Right lobe of liver (tissue), 4 donors: ENCODE data around the gene RAET1E.

Experiments
- POLR2A ChIP-seq: fragments of 450-650 bp; IDR thresholded peaks from one replicate; pipeline ENCODE4 v1.6.1; 2017; ENCODE audit warnings: antibody characterized with exemption, mild to moderate bottlenecking
- TF ChIP-seq, protein P1 (sequence below), 4 donors: fragments of 200-600 bp in 3 of 4; fragments of 450-650 bp in 1 of 4; IDR thresholded peaks; one replicate each; pipeline versions ENCODE4 v1.5.1 to v1.8.0; 2016 to 2022; ENCODE audit warnings: antibody characterized with exemption in 4 of 4, mild to moderate bottlenecking in 2 of 4
- donor health status: DM: no; HTN: no; CAD: no.
- donor health status: DM: no; HTN: no; CAD: no.
- donor health status: DM: no; HTN: yes; CAD: no.

- TF ChIP-seq, protein P1, sequence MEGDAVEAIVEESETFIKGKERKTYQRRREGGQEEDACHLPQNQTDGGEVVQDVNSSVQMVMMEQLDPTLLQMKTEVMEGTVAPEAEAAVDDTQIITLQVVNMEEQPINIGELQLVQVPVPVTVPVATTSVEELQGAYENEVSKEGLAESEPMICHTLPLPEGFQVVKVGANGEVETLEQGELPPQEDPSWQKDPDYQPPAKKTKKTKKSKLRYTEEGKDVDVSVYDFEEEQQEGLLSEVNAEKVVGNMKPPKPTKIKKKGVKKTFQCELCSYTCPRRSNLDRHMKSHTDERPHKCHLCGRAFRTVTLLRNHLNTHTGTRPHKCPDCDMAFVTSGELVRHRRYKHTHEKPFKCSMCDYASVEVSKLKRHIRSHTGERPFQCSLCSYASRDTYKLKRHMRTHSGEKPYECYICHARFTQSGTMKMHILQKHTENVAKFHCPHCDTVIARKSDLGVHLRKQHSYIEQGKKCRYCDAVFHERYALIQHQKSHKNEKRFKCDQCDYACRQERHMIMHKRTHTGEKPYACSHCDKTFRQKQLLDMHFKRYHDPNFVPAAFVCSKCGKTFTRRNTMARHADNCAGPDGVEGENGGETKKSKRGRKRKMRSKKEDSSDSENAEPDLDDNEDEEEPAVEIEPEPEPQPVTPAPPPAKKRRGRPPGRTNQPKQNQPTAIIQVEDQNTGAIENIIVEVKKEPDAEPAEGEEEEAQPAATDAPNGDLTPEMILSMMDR (IDR thresholded peaks at IDR 0.05): no peak
- no peak for TF ChIP-seq POLR2A
These were observed 45.0 kb downstream of the RAET1E start for GRCh38 chr6:149852881-149853280.
